Prostate gland (tissue), 2 donors: Measurements from ENCODE around the gene KLF5.

Experiments
- CTCF ChIP-seq, 4 experiments: fragments of 200-600 bp in 2 of 4; fragments of 450-650 bp in 2 of 4; sonication (generic) in 2 of 4; IDR thresholded peaks; 1 replicate in 3 of 4; 2 replicates in 1 of 4; pipeline ENCODE4 v1.5.1; 2016 to 2019; ENCODE audit warnings: antibody characterized with exemption in 4 of 4, mild to moderate bottlenecking in 2 of 4, moderate library complexity in 2 of 4
- POLR2A ChIP-seq: fragments of 450-650 bp; IDR thresholded peaks from one replicate; pipeline ENCODE4 v1.6.1; 2016; ENCODE audit warnings: antibody characterized with exemption, mild to moderate bottlenecking

- no peak for TF ChIP-seq CTCF (IDR thresholded peaks at IDR 0.05)
- TF ChIP-seq POLR2A = no peak
Observed at GRCh38 chr13:73055813-73056564, 2.8 kb upstream of the KLF5 start.
